GM12878 (cell line): Measurements from ENCODE around the gene ETNK1. TPM values are rescaled to one million over a fixed set of nuclear protein-coding genes. Genes with fewer than 3 reads are reported as not detected.

Experiments used
- ATF3 ChIP-seq: IDR thresholded peaks from 2 replicates; pipeline ENCODE4 v1.6.1; 2011; ENCODE audit warnings: low read depth, mild to moderate bottlenecking, low read length, moderate library complexity, borderline replicate concordance; ENCODE audit errors: extremely low read depth
- CHD1 ChIP-seq: IDR thresholded peaks from 2 replicates; pipeline ENCODE4 v1.6.1; 2012; ENCODE audit warnings: low read depth, low read length, improper control_type of control experiment
- EED ChIP-seq: sonication (generic); IDR thresholded peaks from 2 replicates; pipeline ENCODE4 v1.6.1; 2016; ENCODE audit warnings: antibody characterized with exemption, low read depth
- EGR1 ChIP-seq, 2 experiments: IDR thresholded peaks; 1 replicate in 1 of 2; 2 replicates in 1 of 2; pipeline ENCODE4 v1.6.1; 2011 to 2012; ENCODE audit warnings: low read depth in 2 of 2, low read length in 2 of 2, borderline replicate concordance in 1 of 2, mild to moderate bottlenecking in 1 of 2, moderate library complexity in 1 of 2
- EZH2 ChIP-seq: IDR thresholded peaks from 2 replicates; pipeline ENCODE4 v1.6.1; 2012; ENCODE audit warnings: low read depth, mild to moderate bottlenecking, control low read depth, inconsistent platforms, low read length, borderline replicate concordance; ENCODE audit not compliant: control insufficient read depth
- FOXK2 ChIP-seq: fragments of 450-650 bp; IDR thresholded peaks from 2 replicates; pipeline ENCODE4 v1.6.1; 2017; ENCODE audit warnings: mild to moderate bottlenecking, moderate library complexity
- HDAC6 ChIP-seq: fragments of 200-600 bp; sonication (generic); IDR thresholded peaks from one replicate; pipeline ENCODE4 v1.8.0; 2017; ENCODE audit warnings: antibody characterized with exemption; ENCODE audit not compliant: unreplicated experiment
- IRF4 ChIP-seq: IDR thresholded peaks from 2 replicates; pipeline ENCODE4 v1.6.1; 2011; ENCODE audit warnings: low read depth, low read length
- KLF5 ChIP-seq: fragments of 450-650 bp; IDR thresholded peaks from 2 replicates; pipeline ENCODE4 v1.6.1; 2014; ENCODE audit warnings: mild to moderate bottlenecking; ENCODE audit not compliant: partially characterized antibody
- NFYA ChIP-seq: IDR thresholded peaks from 2 replicates; pipeline ENCODE4 v1.6.1; 2011; ENCODE audit warnings: low read depth, mild to moderate bottlenecking, low read length, improper control_type of control experiment, borderline replicate concordance
- NR2F1 ChIP-seq: fragments of 450-650 bp; conservative IDR thresholded peaks from 2 replicates; pipeline ENCODE4 v1.6.1; 2017; ENCODE audit warnings: mild to moderate bottlenecking
- PAX8 ChIP-seq: fragments of 450-650 bp; IDR thresholded peaks from 2 replicates; pipeline ENCODE4 v1.6.1; 2017; ENCODE audit warnings: mild to moderate bottlenecking, moderate library complexity
- POLR2A ChIP-seq: IDR thresholded peaks from 2 replicates; pipeline ENCODE4 v1.6.1; 2011; ENCODE audit warnings: low read depth, mild to moderate bottlenecking, low read length
- RBBP5 ChIP-seq: fragments of 200-600 bp; sonication (generic); conservative IDR thresholded peaks from 2 replicates; pipeline ENCODE4 v1.6.1; 2016
- RELB ChIP-seq: fragments of 450-650 bp; IDR thresholded peaks from 2 replicates; pipeline ENCODE4 v1.6.1; 2017; ENCODE audit warnings: low read depth, mild to moderate bottlenecking, moderate library complexity
- SMARCA5 ChIP-seq: fragments of 450-650 bp; IDR thresholded peaks from 2 replicates; pipeline ENCODE4 v1.6.1; 2017; ENCODE audit warnings: mild to moderate bottlenecking
- SP1 ChIP-seq: IDR thresholded peaks from one replicate; pipeline ENCODE4 v1.6.1; 2011; ENCODE audit warnings: low read depth, low read length
- SREBF2 ChIP-seq: IDR thresholded peaks from 2 replicates; pipeline ENCODE4 v1.6.1; 2012; ENCODE audit warnings: mild to moderate bottlenecking, low read length
- SUZ12 ChIP-seq: fragments of 200-600 bp; sonication (generic); IDR thresholded peaks from one replicate; pipeline ENCODE4 v1.6.1; 2018; ENCODE audit warnings: antibody characterized with exemption, mild to moderate bottlenecking; ENCODE audit not compliant: unreplicated experiment
- TARDBP ChIP-seq: IDR thresholded peaks from 2 replicates; pipeline ENCODE4 v1.6.1; 2016; ENCODE audit warnings: borderline replicate concordance
- TCF7 ChIP-seq: IDR thresholded peaks from 2 replicates; pipeline ENCODE4 v1.6.1; 2014; ENCODE audit warnings: antibody characterized with exemption, borderline replicate concordance
- YBX1 ChIP-seq: fragments of 450-650 bp; IDR thresholded peaks from 2 replicates; pipeline ENCODE4 v1.6.1; 2016; ENCODE audit warnings: antibody characterized with exemption
- ZBTB4 ChIP-seq: fragments of 450-650 bp; formaldehyde crosslinking; IDR thresholded peaks from 2 replicates; pipeline ENCODE4 v1.4.0; 2022; ENCODE audit warnings: mild to moderate bottlenecking, moderate library complexity
- ZNF207 ChIP-seq: fragments of 450-650 bp; IDR thresholded peaks from 2 replicates; pipeline ENCODE4 v1.6.1; 2014; ENCODE audit warnings: antibody characterized with exemption, mild to moderate bottlenecking, borderline replicate concordance
- ZNF217 ChIP-seq: fragments of 450-650 bp; IDR thresholded peaks from 2 replicates; pipeline ENCODE4 v1.6.1; 2017; ENCODE audit warnings: antibody characterized with exemption, mild to moderate bottlenecking
- ZNF24 ChIP-seq: fragments of 450-650 bp; IDR thresholded peaks from 2 replicates; pipeline ENCODE4 v1.6.1; 2017; ENCODE audit warnings: antibody characterized with exemption, mild to moderate bottlenecking
- polyA plus RNA-seq, 11 experiments: library from polyadenylated mRNA; depleted of rRNA in 4 of 11; unstranded in 6 of 11; stranded (reverse) in 5 of 11; fragments of >200 nt; fragmentation: Nextera tagmentation in 4 of 11; fragmentation: Illumina TruSeq in 1 of 11; extraction: Ambion mirVana in 4 of 11; extraction: Trizol in 1 of 11; gene quantifications; 1 replicate in 1 of 11; 2 replicates in 10 of 11; pipeline versions ENCODE4 v1.2.1 to v1.2.3, GENCODE V29; 2011 to 2016; ENCODE audit warnings: inconsistent platforms in 2 of 11, missing spikeins in 2 of 11, low read depth in 1 of 11
- total RNA-seq, 4 experiments: library from RNA; depleted of rRNA in 3 of 4; stranded (reverse); fragments of >200 nt in 3 of 4; fragmentation: Illumina TruSeq in 1 of 4; extraction: Trizol in 1 of 4; gene quantifications; 2 replicates each; pipeline versions ENCODE4 v1.2.1 to v1.2.3, GENCODE V29; 2013 to 2021
- TF ChIP-seq, protein P1 (sequence below): IDR thresholded peaks from 2 replicates; pipeline ENCODE4 v1.6.1; 2011; ENCODE audit warnings: mild to moderate bottlenecking, low read depth, low read length, moderate library complexity; ENCODE audit not compliant: insufficient replicate concordance

The ETNK1 gene
- total and polyA plus RNA-seq, 10 of the 15 experiments (the other 5 are each of a cell fraction or from before 2014, with no cell fraction given) = 12.3 to 69.4 (median 34.2) TPM

- no peak for TF ChIP-seq RELB
- TF ChIP-seq NR2F1 = peak; percentile 25; the same call in 1 of the 2 replicates
- no peak for TF ChIP-seq SMARCA5
- no peak for TF ChIP-seq TCF7
- no peak for TF ChIP-seq FOXK2
- no peak for TF ChIP-seq ZNF24
- TF ChIP-seq RBBP5 = no peak
- TF ChIP-seq ZNF217 = no peak
- TF ChIP-seq ZBTB4 (CRISPR knock-in tag) = no peak
- no peak for TF ChIP-seq EGR1 (IDR thresholded peaks at IDR 0.05; ENCODE audit: borderline replicate concordance in 1 of 2, low read depth in 2 of 2, low read length in 2 of 2)
- TF ChIP-seq SUZ12 = no peak
- no peak for TF ChIP-seq SREBF2
- peak; percentile 49 for TF ChIP-seq SP1
- no peak for TF ChIP-seq PAX8
- TF ChIP-seq EED = 0 out of 2 replicates have a peak, but pooled peaks have one; percentile 33
- TF ChIP-seq ATF3 = no peak
- no peak for TF ChIP-seq NFYA
- TF ChIP-seq KLF5 = peak; percentile 61
- TF ChIP-seq EZH2 = no peak
- TF ChIP-seq YBX1 = no peak
- TF ChIP-seq TARDBP = no peak; the same call in 1 of the 2 replicates
- no peak for TF ChIP-seq CHD1
- TF ChIP-seq IRF4 = no peak
- TF ChIP-seq POLR2A = peak; percentile 97
- TF ChIP-seq HDAC6 = no peak
- TF ChIP-seq, protein P1, sequence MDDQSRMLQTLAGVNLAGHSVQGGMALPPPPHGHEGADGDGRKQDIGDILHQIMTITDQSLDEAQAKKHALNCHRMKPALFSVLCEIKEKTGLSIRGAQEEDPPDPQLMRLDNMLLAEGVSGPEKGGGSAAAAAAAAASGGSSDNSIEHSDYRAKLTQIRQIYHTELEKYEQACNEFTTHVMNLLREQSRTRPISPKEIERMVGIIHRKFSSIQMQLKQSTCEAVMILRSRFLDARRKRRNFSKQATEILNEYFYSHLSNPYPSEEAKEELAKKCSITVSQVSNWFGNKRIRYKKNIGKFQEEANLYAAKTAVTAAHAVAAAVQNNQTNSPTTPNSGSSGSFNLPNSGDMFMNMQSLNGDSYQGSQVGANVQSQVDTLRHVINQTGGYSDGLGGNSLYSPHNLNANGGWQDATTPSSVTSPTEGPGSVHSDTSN = no peak
- TF ChIP-seq ZNF207 = 0 out of 2 replicates have a peak, but pooled peaks have one; percentile 26
Measured at GRCh38 chr12:22624870-22625761, at the start of gene ETNK1 (continued).
